ENCODE data around the gene ZNF575. TPM values are rescaled to one million over a fixed set of nuclear protein-coding genes. Genes with fewer than 3 reads are reported as not detected.

Gene ZNF575
- total and polyA plus RNA-seq, 10 of the 15 experiments (the other 5 are each of a cell fraction or from before 2014, with no cell fraction given) = 0.18 to 2.8 (median 0.75) TPM

- no peak for TF ChIP-seq SUZ12 (IDR thresholded peaks at IDR 0.05; ENCODE audit: unreplicated experiment)
- TF ChIP-seq SKIL (IDR thresholded peaks at IDR 0.05; ENCODE audit: low read depth, poor library complexity, severe bottlenecking) = no peak
- TF ChIP-seq NFIC (IDR thresholded peaks at IDR 0.05; ENCODE audit: low read depth, low read length) = no peak
- TF ChIP-seq, protein P1, sequence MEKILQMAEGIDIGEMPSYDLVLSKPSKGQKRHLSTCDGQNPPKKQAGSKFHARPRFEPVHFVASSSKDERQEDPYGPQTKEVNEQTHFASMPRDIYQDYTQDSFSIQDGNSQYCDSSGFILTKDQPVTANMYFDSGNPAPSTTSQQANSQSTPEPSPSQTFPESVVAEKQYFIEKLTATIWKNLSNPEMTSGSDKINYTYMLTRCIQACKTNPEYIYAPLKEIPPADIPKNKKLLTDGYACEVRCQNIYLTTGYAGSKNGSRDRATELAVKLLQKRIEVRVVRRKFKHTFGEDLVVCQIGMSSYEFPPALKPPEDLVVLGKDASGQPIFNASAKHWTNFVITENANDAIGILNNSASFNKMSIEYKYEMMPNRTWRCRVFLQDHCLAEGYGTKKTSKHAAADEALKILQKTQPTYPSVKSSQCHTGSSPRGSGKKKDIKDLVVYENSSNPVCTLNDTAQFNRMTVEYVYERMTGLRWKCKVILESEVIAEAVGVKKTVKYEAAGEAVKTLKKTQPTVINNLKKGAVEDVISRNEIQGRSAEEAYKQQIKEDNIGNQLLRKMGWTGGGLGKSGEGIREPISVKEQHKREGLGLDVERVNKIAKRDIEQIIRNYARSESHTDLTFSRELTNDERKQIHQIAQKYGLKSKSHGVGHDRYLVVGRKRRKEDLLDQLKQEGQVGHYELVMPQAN (conservative IDR thresholded peaks at IDR 0.05) = no peak
- no peak for TF ChIP-seq RBBP5 (conservative IDR thresholded peaks at IDR 0.05)
- TF ChIP-seq FOXK2 (IDR thresholded peaks at IDR 0.05) = no peak
- TF ChIP-seq SIN3A (IDR thresholded peaks at IDR 0.05; ENCODE audit: low read depth, low read length) = no peak
- TF ChIP-seq NRF1 (conservative IDR thresholded peaks at IDR 0.05; ENCODE audit: low read depth, low read length) = no peak
- TF ChIP-seq MTA3 (IDR thresholded peaks at IDR 0.05; ENCODE audit: borderline replicate concordance, low read length) = no peak
- TF ChIP-seq POU2F2 (IDR thresholded peaks at IDR 0.05; ENCODE audit: borderline replicate concordance, low read depth, low read length) = no peak
- no peak for TF ChIP-seq BMI1 (IDR thresholded peaks at IDR 0.05; ENCODE audit: borderline replicate concordance)
- TF ChIP-seq CBX5 (IDR thresholded peaks at IDR 0.05; ENCODE audit: low read depth) = no peak
- TF ChIP-seq CHD2 (IDR thresholded peaks at IDR 0.05; ENCODE audit: borderline replicate concordance, low read depth, low read length) = no peak
- TF ChIP-seq GABPA (IDR thresholded peaks at IDR 0.05; ENCODE audit: low read depth) = no peak
- TF ChIP-seq SIX5 (IDR thresholded peaks at IDR 0.05; ENCODE audit: low read depth, low read length, severe bottlenecking) = no peak
- no peak for TF ChIP-seq NFYA (IDR thresholded peaks at IDR 0.05; ENCODE audit: borderline replicate concordance, low read depth, low read length)
- TF ChIP-seq MTA2 (IDR thresholded peaks at IDR 0.05; ENCODE audit: low read depth) = no peak; the same call in 1 of the 2 replicates
- no peak for TF ChIP-seq FOXM1 (IDR thresholded peaks at IDR 0.05; ENCODE audit: low read depth, low read length)
- 0 out of 2 replicates have a peak, but pooled peaks have one; percentile 21 for TF ChIP-seq CREM (IDR thresholded peaks at IDR 0.05; ENCODE audit: low read depth)
- TF ChIP-seq ZNF217 (IDR thresholded peaks at IDR 0.05) = no peak
- TF ChIP-seq ZNF24 (IDR thresholded peaks at IDR 0.05) = no peak
- TF ChIP-seq MLLT1 (IDR thresholded peaks at IDR 0.05) = no peak
- no peak for TF ChIP-seq CEBPB (IDR thresholded peaks at IDR 0.05; ENCODE audit: borderline replicate concordance in 1 of 2, low read depth in 2 of 2, low read length in 2 of 2)
- TF ChIP-seq IKZF2 (IDR thresholded peaks at IDR 0.05) = peak; percentile 25 to 47; a peak in 2 of 4 replicates
- TF ChIP-seq SUPT20H (IDR thresholded peaks at IDR 0.05; ENCODE audit: borderline replicate concordance, control insufficient read depth, low read depth, low read length) = no peak
- no peak for TF ChIP-seq ETV6 (conservative IDR thresholded peaks at IDR 0.05 in 1 of 2, IDR thresholded peaks at IDR 0.05 in 1 of 2; ENCODE audit: borderline replicate concordance in 1 of 2, low read depth in 1 of 2)
These were observed 7.8 kb upstream of the ZNF575 start (continued) for GRCh38 chr19:43524922-43525835.

Measured in GM12878 (cell line).